ENCODE data around the gene CCDC39. TPM values are rescaled to one million over a fixed set of nuclear protein-coding genes. Genes with fewer than 3 reads are reported as not detected.

The CCDC39 gene
- total and polyA plus RNA-seq, 2 experiments from 2014 or later = not detected

DNA sequence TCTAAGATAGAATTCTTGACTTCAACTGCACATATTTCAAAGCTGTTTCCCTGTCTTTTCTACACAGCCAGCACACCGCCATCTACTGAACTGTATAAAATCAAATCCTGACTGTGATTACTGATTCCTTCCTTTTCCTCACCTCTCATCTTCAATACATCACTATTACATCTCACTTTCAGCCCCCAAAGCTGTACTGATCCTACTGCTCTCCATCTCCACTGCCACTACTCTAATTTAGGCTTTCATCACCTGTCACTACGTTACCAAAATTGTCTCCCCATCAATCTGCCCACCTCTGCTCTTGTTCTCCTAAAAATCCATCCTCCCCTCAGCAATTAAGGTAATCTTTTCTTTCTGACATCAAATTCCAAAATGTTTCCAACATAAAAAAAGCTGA, 4.5 kb upstream of the CCDC39 start:
- Histone ChIP-seq H3K4me3 (no peak overlapping the region), H3K4me1 (ENCODE audit: low read depth) (no peaks in the 10 kb centered on the region), H3K36me3 (no peaks in the 10 kb centered on the region), H3K27me3 (peaks cover 4% of the 10 kb centered on the region), H3K27ac (no peak overlapping the region), H3K9me3 (ENCODE audit: low read depth) (no peaks in the 10 kb centered on the region)
- TF ChIP-seq, protein P1, sequence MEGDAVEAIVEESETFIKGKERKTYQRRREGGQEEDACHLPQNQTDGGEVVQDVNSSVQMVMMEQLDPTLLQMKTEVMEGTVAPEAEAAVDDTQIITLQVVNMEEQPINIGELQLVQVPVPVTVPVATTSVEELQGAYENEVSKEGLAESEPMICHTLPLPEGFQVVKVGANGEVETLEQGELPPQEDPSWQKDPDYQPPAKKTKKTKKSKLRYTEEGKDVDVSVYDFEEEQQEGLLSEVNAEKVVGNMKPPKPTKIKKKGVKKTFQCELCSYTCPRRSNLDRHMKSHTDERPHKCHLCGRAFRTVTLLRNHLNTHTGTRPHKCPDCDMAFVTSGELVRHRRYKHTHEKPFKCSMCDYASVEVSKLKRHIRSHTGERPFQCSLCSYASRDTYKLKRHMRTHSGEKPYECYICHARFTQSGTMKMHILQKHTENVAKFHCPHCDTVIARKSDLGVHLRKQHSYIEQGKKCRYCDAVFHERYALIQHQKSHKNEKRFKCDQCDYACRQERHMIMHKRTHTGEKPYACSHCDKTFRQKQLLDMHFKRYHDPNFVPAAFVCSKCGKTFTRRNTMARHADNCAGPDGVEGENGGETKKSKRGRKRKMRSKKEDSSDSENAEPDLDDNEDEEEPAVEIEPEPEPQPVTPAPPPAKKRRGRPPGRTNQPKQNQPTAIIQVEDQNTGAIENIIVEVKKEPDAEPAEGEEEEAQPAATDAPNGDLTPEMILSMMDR (IDR thresholded peaks at IDR 0.05; ENCODE audit: low read depth, low read length) = no peak
- no peak for DNase-seq (ENCODE audit: low read depth in 1 of 2, low spot score in 1 of 2)

DNA sequence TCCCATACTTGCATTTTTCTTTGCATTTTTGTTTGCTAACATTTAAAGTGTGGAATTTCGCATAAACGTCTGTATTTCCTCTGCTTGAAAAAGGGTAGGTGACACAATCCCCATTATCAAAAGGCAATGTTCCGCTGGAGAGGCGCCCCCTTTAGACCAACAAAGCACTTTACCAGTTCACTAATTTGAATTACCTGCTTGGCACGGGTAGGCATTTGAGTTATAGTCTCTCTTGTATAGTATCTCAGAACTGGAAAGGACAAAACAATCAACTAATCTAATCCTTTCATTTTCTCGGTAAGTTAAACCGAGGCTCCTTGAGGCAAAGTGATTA, 775 bp upstream of the CCDC39 start:
- Histone ChIP-seq H3K27me3 (peaks cover 21% of the 10 kb centered on the region), H3K27ac (no peak overlapping the region), H3K9me3 (ENCODE audit: low read depth) (no peaks in the 10 kb centered on the region), H3K4me1 (ENCODE audit: low read depth) (no peaks in the 10 kb centered on the region), H3K36me3 (no peaks in the 10 kb centered on the region), H3K4me3 (peak overlapping the region; percentile 71)
- peak; percentile 54 to 58 for DNase-seq (ENCODE audit: low read depth in 1 of 2, low spot score in 1 of 2)
- TF ChIP-seq, protein P1 (IDR thresholded peaks at IDR 0.05; ENCODE audit: low read depth, low read length) = peak; percentile 62

- Histone ChIP-seq H3K36me3 (no peaks in the 10 kb centered on the region), H3K27ac (no peak overlapping the region), H3K4me3 (no peak overlapping the region), H3K9me3 (ENCODE audit: low read depth) (no peaks in the 10 kb centered on the region), H3K4me1 (ENCODE audit: low read depth) (no peaks in the 10 kb centered on the region), H3K27me3 (peaks cover 21% of the 10 kb centered on the region)
- DNase-seq (ENCODE audit: low read depth in 1 of 2, low spot score in 1 of 2) = no peak
- TF ChIP-seq, protein P1 (IDR thresholded peaks at IDR 0.05; ENCODE audit: low read depth, low read length) = no peak
Measured at GRCh38 chr3:180678231-180678630, 1.1 kb downstream of the CCDC39 start.

- H3K4me1 ChIP-seq (ENCODE audit: low read depth) = no peaks in the 10 kb centered on the region
- H3K4me3 ChIP-seq = no peak overlapping the region
- no peaks in the 10 kb centered on the region for H3K36me3 ChIP-seq
- no peaks in the 10 kb centered on the region for H3K27me3 ChIP-seq
- DNase-seq (ENCODE audit: low read depth in 1 of 2, low spot score in 1 of 2) = no peak
- no peak overlapping the region for H3K27ac ChIP-seq
- TF ChIP-seq, protein P1 (IDR thresholded peaks at IDR 0.05; ENCODE audit: low read depth, low read length) = no peak
- H3K9me3 ChIP-seq (ENCODE audit: low read depth) = no peaks in the 10 kb centered on the region
Measured at GRCh38 chr3:180661444-180661843, 17.8 kb downstream of the CCDC39 start.

GRCh38 chr3:180657094-180657493, 22.2 kb downstream of the CCDC39 start:
- no peaks in the 10 kb centered on the region for H3K4me1 ChIP-seq (ENCODE audit: low read depth)
- TF ChIP-seq, protein P1 (IDR thresholded peaks at IDR 0.05; ENCODE audit: low read depth, low read length) = no peak
- no peaks in the 10 kb centered on the region for H3K36me3 ChIP-seq
- no peak overlapping the region for H3K27ac ChIP-seq
- H3K27me3 ChIP-seq = no peaks in the 10 kb centered on the region
- H3K9me3 ChIP-seq (ENCODE audit: low read depth) = no peaks in the 10 kb centered on the region
- DNase-seq (ENCODE audit: low read depth in 1 of 2, low spot score in 1 of 2) = no peak
- H3K4me3 ChIP-seq = no peak overlapping the region

DNA sequence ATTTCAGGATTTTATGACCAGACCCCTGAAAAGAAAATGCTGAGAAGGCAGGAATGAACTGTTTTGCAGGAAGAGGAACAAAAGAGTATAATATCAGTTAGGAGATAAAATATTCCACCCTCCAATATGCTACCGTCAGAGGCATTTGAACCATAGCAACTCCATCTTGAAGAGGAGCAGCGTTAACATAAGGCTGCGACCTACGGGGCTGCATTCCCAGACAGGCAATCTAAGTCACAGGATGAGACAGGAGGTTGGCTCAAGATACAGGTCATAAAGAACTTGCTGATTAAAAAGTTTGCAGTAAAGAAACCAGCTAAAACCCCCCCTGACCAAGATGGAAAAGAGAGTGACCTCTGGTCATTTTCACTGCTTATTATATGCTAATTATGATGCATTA, 22.9 kb downstream of the CCDC39 start:
- TF ChIP-seq, protein P1 (IDR thresholded peaks at IDR 0.05; ENCODE audit: low read depth, low read length) = no peak
- Histone ChIP-seq H3K4me1 (ENCODE audit: low read depth) (no peaks in the 10 kb centered on the region), H3K27ac (no peak overlapping the region), H3K27me3 (no peaks in the 10 kb centered on the region), H3K4me3 (no peak overlapping the region), H3K9me3 (ENCODE audit: low read depth) (no peaks in the 10 kb centered on the region), H3K36me3 (no peaks in the 10 kb centered on the region)
- no peak for DNase-seq (ENCODE audit: low read depth in 1 of 2, low spot score in 1 of 2)
